Colonic mucosa (tissue), 4 donors: ENCODE data around the gene FKTN. TPM values are rescaled to one million over a fixed set of nuclear protein-coding genes. Genes with fewer than 3 reads are reported as not detected.
"Not testable (repeated sequence)": the region's sequence is repeated elsewhere in the genome, so short reads cannot be mapped to it uniquely, and the experiment has no call there.

Experiments
- DNase-seq: peaks from one replicate; pipeline ENCODE4 v3.0.0-alpha.2; 2020
- H3K27ac ChIP-seq: fragments of 200-600 bp; one replicate; pipeline ENCODE4 v1.8.0; 2021
- H3K27me3 ChIP-seq: fragments of 200-600 bp; one replicate; pipeline ENCODE4 v1.8.0; 2021
- H3K36me3 ChIP-seq: fragments of 200-600 bp; one replicate; pipeline ENCODE4 v1.8.0; 2021
- H3K4me1 ChIP-seq: fragments of 200-600 bp; one replicate; pipeline ENCODE4 v1.8.0; 2021; ENCODE audit warnings: mild to moderate bottlenecking
- H3K4me3 ChIP-seq: fragments of 200-600 bp; one replicate; pipeline ENCODE4 v1.8.0; 2021
- H3K9ac ChIP-seq, 2 donors: one replicate each; pipeline ENCODE4 v1.7.0; 2013; ENCODE audit warnings: control low read depth in 2 of 2, low read depth in 2 of 2, low read length in 2 of 2
- H3K9me3 ChIP-seq: fragments of 200-600 bp; one replicate; pipeline ENCODE4 v1.8.0; 2021
- CTCF ChIP-seq: fragments of 200-600 bp; IDR thresholded peaks from one replicate; pipeline ENCODE4 v1.8.0; 2022; ENCODE audit warnings: antibody characterized with exemption, mild to moderate bottlenecking
- intact Hi-C: fragments of 100-400 bp; cut with DNase I; formaldehyde crosslinking; loops from one replicate; pipeline ENCODE4 v1.14.1; 2022
- total RNA-seq, 2 donors: library from RNA; stranded (reverse); fragmentation: NEBNext Ultra II Directional in 1 of 2; extraction: Animal tissue kit (Norgen Biotek cat#: 25700) in 1 of 2; gene quantifications; one replicate each; pipeline ENCODE4 v1.2.1, GENCODE V29; 2021
- donor health status: healthy.
- donor health status: DM: no; HTN: no; CAD: no.
- donor health status: DM: no; HTN: no; CAD: no.

The FKTN gene
- total RNA-seq, 2 donors from 2014 or later = 12.3 to 18.8 TPM

GRCh38 chr9:105572455-105572854 lies 14.5 kb downstream of the FKTN start:
- no peaks in the 10 kb centered on the region for H3K9me3 ChIP-seq
- intact Hi-C loops = no loop called here
- no peaks in the 10 kb centered on the region for H3K36me3 ChIP-seq
- H3K4me3 ChIP-seq = no peak overlapping the region
- TF ChIP-seq CTCF = no peak
- no peak for DNase-seq
- no peaks in the 10 kb centered on the region for H3K27me3 ChIP-seq
- H3K27ac ChIP-seq = no peak overlapping the region
- no peak overlapping the region for H3K9ac ChIP-seq
- H3K4me1 ChIP-seq = no peaks in the 10 kb centered on the region

GRCh38 chr9:105579952-105580351 lies 22.0 kb downstream of the FKTN start:
- H3K4me3 ChIP-seq, H3K4me1 ChIP-seq, H3K27me3 ChIP-seq, H3K9me3 ChIP-seq, H3K9ac ChIP-seq, intact Hi-C loops, H3K36me3 ChIP-seq, H3K27ac ChIP-seq, DNase-seq: not testable (repeated sequence)

GRCh38 chr9:105581550-105581949 lies 23.6 kb downstream of the FKTN start:
- H3K9me3 ChIP-seq, H3K27ac ChIP-seq, H3K9ac ChIP-seq, H3K4me1 ChIP-seq, H3K27me3 ChIP-seq, H3K4me3 ChIP-seq, H3K36me3 ChIP-seq, DNase-seq, intact Hi-C loops: not testable (repeated sequence)

GRCh38 chr9:105593145-105593544 lies 35.2 kb downstream of the FKTN start:
- H3K27ac ChIP-seq = no peak overlapping the region
- no peaks in the 10 kb centered on the region for H3K36me3 ChIP-seq
- no peaks in the 10 kb centered on the region for H3K4me1 ChIP-seq
- no peaks in the 10 kb centered on the region for H3K27me3 ChIP-seq
- no peak overlapping the region for H3K9ac ChIP-seq
- TF ChIP-seq CTCF = no peak
- intact Hi-C loops = no loop called here
- no peak overlapping the region for H3K4me3 ChIP-seq
- DNase-seq = no peak
- H3K9me3 ChIP-seq = no peaks in the 10 kb centered on the region

- DNase-seq = no peak
- no peak overlapping the region for H3K9ac ChIP-seq
- peak; percentile 24 for TF ChIP-seq CTCF
- H3K36me3 ChIP-seq = no peaks in the 10 kb centered on the region
- H3K9me3 ChIP-seq = no peaks in the 10 kb centered on the region
- no peak overlapping the region for H3K27ac ChIP-seq
- no peaks in the 10 kb centered on the region for H3K27me3 ChIP-seq
- intact Hi-C loops = loop anchor here (2.0 kb wide), 1 partner anchor 110 kb away; no protein-coding TSS in a partner anchor
- no peaks in the 10 kb centered on the region for H3K4me1 ChIP-seq
- no peak overlapping the region for H3K4me3 ChIP-seq
These were observed 51.0 kb downstream of the FKTN start for GRCh38 chr9:105608721-105609598.

GRCh38 chr9:105621001-105621400 lies 63.1 kb downstream of the FKTN start:
- no peak for TF ChIP-seq CTCF
- no peaks in the 10 kb centered on the region for H3K4me1 ChIP-seq
- intact Hi-C loops = no loop called here
- H3K36me3 ChIP-seq = no peaks in the 10 kb centered on the region
- no peak overlapping the region for H3K4me3 ChIP-seq
- no peak overlapping the region for H3K27ac ChIP-seq
- DNase-seq = no peak
- H3K9ac ChIP-seq = no peak overlapping the region
- no peaks in the 10 kb centered on the region for H3K9me3 ChIP-seq
- no peaks in the 10 kb centered on the region for H3K27me3 ChIP-seq
